GM12874 (cell line): ENCODE measurements around the gene MEIOC.

Experiments
- CTCF ChIP-seq: IDR thresholded peaks from 2 replicates; pipeline ENCODE4 v1.5.1; 2011; ENCODE audit warnings: low read depth, mild to moderate bottlenecking, control low read depth, low read length, moderate library complexity; ENCODE audit not compliant: insufficient read depth

Gene MEIOC

DNA sequence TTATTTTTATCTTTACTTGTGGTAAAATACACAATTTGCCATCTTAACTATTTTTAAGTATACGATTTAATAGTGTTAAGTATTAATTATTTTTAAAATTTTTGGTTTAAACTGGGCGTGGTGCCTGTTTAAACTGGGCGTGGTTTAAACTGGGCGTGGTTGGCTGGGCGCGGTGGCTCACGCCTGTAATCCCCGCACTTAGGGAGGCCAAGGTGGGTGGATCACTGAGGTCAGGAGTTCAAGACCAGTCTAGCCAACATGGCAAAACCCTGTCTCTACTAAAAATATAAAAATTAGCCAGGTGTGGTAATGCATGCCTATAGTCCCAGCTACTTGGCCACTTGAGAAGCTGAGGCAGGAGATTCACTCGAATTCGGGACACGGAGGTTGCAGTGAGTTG, 37.3 kb downstream of the MEIOC start:
- no peak for TF ChIP-seq CTCF

- TF ChIP-seq CTCF: no peak
These were observed 51.6 kb downstream of the MEIOC start for GRCh38 chr17:44707755-44708400.

- no peak for TF ChIP-seq CTCF
These were observed 52.4 kb downstream of the MEIOC start, which contains the start of gene DBF4B for GRCh38 chr17:44708401-44709263. TSS of gene DBF4B (plus strand) at chr17:44708665. CDS start at chr17:44708821, 156 bp downstream.

DNA sequence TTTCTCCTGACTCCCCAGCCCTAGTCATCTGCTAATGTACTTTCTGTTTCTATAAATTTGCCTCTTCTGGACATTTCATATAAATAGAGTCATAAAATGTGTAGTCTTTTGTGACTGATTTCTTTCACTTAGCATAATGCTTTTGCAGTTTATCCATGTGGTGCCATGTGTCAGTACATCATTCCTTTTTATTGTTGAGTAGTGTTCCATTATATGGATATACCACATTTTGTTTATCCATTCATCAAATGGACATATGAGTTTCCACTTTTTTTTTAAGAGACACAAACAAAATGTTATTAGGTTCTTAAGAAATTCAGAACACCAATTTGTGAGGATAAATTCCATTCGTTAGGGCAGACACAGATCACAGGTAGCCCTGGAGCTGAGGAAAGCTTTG, 63.2 kb downstream of the MEIOC start:
- TF ChIP-seq CTCF: no peak

GRCh38 chr17:44722254-44722653, 66.0 kb downstream of the MEIOC start:
- TF ChIP-seq CTCF: no peak
